Activated CD8-positive, alpha-beta memory T cell treated with anti-CD3 and anti-CD28 coated beads, Interleukin-2, amount 50 U/mL, for 1 hour (primary cell): Measurements from ENCODE around the gene METTL5.
A peak's percentile ranks its signal among the peaks of the same experiment; 100 is the strongest.

Experiments used
- DNase-seq: peaks from one replicate; pipeline ENCODE4 v3.0.0-alpha.2; 2020; ENCODE audit errors: extremely low read depth

The METTL5 gene

DNA sequence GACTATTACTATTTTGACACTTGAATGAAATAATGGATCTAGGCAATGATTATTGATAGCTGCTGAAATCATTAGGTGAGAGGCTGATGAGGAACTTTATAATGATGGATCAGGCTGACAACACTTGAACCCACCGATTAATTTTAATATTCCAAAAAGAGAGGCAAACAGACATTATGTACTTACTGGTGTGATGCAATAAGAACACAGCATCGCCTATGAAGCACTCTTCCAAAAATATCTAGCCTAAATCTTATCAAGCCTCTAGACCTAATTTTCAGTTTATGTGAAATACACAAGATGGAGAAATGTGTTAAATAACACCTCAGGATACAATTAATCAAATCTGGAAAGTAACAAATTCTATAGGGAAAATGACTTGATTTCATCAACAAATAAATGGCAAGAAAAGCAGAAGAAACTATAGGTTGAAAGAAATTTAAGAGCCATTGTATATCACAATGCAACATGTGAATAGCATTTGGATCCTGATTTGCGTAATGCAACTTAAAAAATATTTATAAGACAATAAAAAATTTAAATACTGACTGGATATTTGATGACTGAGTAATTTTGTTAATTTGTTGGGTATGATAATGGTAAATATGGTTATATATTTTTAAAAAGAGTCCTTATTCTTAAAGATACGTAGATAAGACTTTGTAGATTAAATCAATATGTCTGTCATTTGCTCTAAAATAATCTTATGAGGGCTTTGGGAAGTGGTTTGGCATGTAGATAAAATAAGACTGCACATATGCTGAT lies 43.3 kb downstream of the METTL5 start:
- DNase-seq = no peak

DNA sequence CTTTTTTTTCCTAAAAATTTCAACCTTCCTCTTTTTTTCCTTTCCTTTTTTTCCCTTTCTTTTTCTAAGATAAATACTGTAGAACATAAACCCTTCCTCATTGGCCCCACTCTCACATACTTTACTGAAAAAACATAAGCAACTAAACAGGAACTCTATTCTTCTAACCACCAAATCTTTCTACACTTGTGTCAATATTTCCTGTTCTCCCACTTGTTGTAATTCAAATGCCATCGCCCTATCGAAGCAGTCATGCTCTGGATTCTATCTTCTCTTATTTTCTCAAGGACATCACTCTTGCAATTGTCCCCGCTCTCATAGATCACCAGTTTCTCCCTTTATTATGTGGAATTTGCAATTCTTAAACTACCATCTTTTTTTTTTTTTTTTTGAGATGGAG lies 46.3 kb downstream of the METTL5 start:
- no peak for DNase-seq

DNA sequence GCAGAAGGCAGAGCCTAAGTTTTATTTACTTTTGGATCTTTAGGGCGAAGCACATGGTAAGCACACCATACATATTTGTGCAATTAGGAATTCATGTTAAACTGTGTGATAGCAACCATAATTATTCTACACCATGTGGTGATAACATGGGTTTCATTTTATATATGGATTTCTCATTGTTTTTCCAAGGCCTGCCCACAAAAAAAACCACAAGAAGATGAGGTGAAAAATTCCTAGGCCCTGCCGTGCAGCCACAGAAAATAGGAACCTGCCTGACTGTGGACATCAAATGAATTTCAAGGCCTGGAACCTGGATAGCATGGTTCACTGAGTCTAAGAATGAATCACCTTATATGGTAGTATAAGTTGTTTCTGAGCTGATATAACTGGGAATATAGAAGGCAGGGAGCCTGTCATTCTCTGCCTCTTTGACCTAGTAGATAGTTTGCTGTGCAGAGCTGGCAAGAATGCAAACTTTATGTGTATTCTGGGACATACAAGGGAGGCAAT lies 48.4 kb downstream of the METTL5 start:
- DNase-seq = no peak

DNA sequence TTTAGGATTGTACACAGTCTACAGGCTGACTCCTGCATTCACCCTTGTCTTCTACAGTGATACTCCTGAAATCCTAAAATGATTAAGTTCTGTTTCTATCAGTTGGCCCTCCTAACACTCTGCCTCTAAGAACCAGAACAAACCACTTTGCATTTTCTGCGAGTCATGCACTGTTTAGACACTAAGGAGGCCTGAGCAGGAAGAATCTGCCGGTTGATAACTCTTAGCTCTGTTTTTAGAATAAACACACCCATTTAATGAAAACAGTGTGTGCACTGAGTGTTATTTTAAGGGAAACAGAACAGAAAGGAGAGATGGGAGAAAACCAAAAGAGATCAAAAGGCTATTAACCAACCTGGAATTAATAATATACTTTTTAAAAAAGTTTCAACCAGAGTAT lies 48.9 kb downstream of the METTL5 start:
- DNase-seq = no peak

GRCh38 chr2:169775354-169775753 lies 49.4 kb downstream of the METTL5 start:
- no peak for DNase-seq

DNA sequence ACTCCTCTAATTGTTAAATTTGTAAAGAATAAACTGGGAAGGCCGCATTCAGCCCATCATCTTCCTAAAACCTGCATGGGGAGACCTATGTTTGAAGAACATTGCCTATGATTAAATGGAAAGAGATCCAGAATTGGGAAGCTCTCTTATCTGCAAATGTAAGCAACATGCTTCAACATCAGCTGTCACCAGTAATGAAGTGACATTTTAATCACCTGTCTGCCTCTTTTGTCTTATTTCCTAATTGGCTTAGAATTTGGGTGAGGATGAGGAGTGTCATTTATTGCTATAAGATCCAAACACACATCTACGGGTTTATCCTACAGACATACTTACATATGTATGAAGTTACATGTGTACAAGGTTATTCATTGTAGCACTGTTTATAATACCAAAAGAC lies 52.1 kb downstream of the METTL5 start:
- no peak for DNase-seq

GRCh38 chr2:169771612-169772011 lies 53.1 kb downstream of the METTL5 start:
- no peak for DNase-seq

DNA sequence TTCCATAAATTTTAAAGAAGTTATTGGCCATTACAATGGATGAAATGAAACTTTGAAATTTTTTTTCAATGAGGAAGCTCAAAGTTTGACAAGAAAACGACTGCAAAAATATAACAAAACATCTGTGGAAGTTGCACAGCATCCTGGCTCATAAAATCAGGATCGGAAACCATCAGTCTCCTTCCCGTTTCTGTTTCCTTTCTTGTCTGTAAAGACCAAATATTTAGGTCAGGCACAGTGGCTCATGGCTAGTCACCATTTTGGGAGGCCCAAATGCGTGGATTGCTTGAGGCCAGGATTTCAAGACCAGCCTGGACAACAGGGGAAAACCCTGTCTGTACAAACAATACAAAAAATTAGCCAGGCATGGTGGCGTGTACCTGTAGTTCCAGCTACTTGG lies 53.7 kb downstream of the METTL5 start:
- DNase-seq = no peak

- no peak for DNase-seq
Observed at GRCh38 chr2:169768262-169768995, 56.3 kb downstream of the METTL5 start.

GRCh38 chr2:169767243-169767888 lies 57.3 kb downstream of the METTL5 start:
- DNase-seq = peak; percentile 40

GRCh38 chr2:169765523-169765922 lies 59.2 kb downstream of the METTL5 start:
- no peak for DNase-seq

DNA sequence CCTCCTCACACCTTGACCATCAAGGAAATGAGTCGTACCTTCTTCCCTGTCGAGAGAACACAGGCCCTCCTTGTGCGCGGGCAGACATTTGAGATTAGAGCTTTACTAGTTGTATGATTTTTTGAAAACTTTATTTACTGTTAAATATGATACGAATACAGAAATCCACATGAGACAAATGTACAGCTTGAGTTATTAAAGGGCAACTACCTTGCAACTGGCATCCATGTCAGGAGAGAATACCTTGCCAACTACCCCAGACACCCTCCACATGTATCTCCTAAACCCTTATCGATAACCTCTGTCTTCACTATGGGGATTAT lies 62.8 kb downstream of the METTL5 start:
- DNase-seq = no peak
